Measurements from ENCODE around the gene STKLD1. TPM values are rescaled to one million over a fixed set of nuclear protein-coding genes. Genes with fewer than 3 reads are reported as not detected.
"Not testable (repeated sequence)": the region's sequence is repeated elsewhere in the genome, so short reads cannot be mapped to it uniquely, and the experiment has no call there.

STKLD1 gene
- total RNA-seq, 1 donor from 2014 or later: 1.6 TPM

GRCh38 chr9:133389025-133389557 lies 12.9 kb downstream of the STKLD1 start:
- H3K9me3 ChIP-seq: no peaks in the 10 kb centered on the region
- H3K27me3 ChIP-seq (ENCODE audit: low read depth): no peaks in the 10 kb centered on the region
- intact Hi-C loops (cut with DNase I): no loop called here
- H3K4me3 ChIP-seq: no peak overlapping the region
- no peaks in the 10 kb centered on the region for H3K4me1 ChIP-seq
- no peak for DNase-seq
- H3K36me3 ChIP-seq: no peaks in the 10 kb centered on the region
- no peak overlapping the region for H3K27ac ChIP-seq
- no peak for ATAC-seq
- TF ChIP-seq, protein P1, sequence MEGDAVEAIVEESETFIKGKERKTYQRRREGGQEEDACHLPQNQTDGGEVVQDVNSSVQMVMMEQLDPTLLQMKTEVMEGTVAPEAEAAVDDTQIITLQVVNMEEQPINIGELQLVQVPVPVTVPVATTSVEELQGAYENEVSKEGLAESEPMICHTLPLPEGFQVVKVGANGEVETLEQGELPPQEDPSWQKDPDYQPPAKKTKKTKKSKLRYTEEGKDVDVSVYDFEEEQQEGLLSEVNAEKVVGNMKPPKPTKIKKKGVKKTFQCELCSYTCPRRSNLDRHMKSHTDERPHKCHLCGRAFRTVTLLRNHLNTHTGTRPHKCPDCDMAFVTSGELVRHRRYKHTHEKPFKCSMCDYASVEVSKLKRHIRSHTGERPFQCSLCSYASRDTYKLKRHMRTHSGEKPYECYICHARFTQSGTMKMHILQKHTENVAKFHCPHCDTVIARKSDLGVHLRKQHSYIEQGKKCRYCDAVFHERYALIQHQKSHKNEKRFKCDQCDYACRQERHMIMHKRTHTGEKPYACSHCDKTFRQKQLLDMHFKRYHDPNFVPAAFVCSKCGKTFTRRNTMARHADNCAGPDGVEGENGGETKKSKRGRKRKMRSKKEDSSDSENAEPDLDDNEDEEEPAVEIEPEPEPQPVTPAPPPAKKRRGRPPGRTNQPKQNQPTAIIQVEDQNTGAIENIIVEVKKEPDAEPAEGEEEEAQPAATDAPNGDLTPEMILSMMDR (IDR thresholded peaks at IDR 0.05): no peak

DNA sequence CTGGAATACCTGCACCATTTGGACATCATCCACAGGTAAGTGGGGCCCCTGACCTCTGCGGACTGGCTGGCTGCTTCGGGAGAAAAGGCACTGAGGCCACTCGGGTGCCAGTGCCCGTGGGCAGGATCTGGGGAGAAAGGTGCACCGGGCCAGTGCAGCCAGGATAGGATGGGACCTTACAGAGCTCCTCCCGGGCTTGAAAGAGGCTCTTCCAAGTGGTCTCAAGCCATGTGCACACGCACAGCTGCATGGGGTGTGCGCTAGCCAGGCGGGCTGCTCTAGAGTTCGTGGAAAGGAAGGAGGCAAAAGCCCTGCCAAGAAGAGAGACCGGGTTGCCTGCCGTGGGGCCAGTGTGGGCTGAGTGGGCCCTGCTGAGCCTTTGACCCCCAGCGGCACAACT lies 13.4 kb downstream of the STKLD1 start:
- Histone ChIP-seq H3K27me3 (ENCODE audit: low read depth) (peaks cover 2% of the 10 kb centered on the region), H3K4me3 (no peak overlapping the region), H3K9me3 (no peaks in the 10 kb centered on the region), H3K27ac (no peak overlapping the region), H3K4me1 (no peaks in the 10 kb centered on the region), H3K36me3 (no peaks in the 10 kb centered on the region)
- ATAC-seq (no peak), DNase-seq (no peak)
- intact Hi-C loops (cut with DNase I): no loop called here
- TF ChIP-seq, protein P1 (IDR thresholded peaks at IDR 0.05): no peak

- DNase-seq (no peak), ATAC-seq (no peak)
- no peaks in the 10 kb centered on the region for H3K36me3 ChIP-seq
- H3K4me1 ChIP-seq: no peaks in the 10 kb centered on the region
- no peaks in the 10 kb centered on the region for H3K9me3 ChIP-seq
- TF ChIP-seq, protein P1 (IDR thresholded peaks at IDR 0.05): no peak
- H3K27me3 ChIP-seq (ENCODE audit: low read depth): peaks cover 9% of the 10 kb centered on the region
- intact Hi-C loops (cut with DNase I): no loop called here
- no peak overlapping the region for H3K4me3 ChIP-seq
- H3K27ac ChIP-seq: no peak overlapping the region
Observed at GRCh38 chr9:133390713-133391112, 14.5 kb downstream of the STKLD1 start.

- intact Hi-C loops (cut with DNase I); H3K4me3 ChIP-seq; H3K27ac ChIP-seq; H3K27me3 ChIP-seq (ENCODE audit: low read depth); H3K9me3 ChIP-seq; H3K36me3 ChIP-seq; H3K4me1 ChIP-seq; DNase-seq: not testable (repeated sequence)
- ATAC-seq: peak; percentile 32 to 43
Observed at GRCh38 chr9:133391449-133391848, 15.3 kb downstream of the STKLD1 start.

GRCh38 chr9:133392308-133392707 lies 16.1 kb downstream of the STKLD1 start:
- H3K4me1 ChIP-seq; H3K27me3 ChIP-seq (ENCODE audit: low read depth); H3K27ac ChIP-seq; H3K36me3 ChIP-seq; H3K4me3 ChIP-seq; intact Hi-C loops (cut with DNase I); H3K9me3 ChIP-seq; DNase-seq; ATAC-seq: not testable (repeated sequence)

- peaks cover 9% of the 10 kb centered on the region for H3K27me3 ChIP-seq (ENCODE audit: low read depth)
- no peaks in the 10 kb centered on the region for H3K36me3 ChIP-seq
- no peak overlapping the region for H3K27ac ChIP-seq
- intact Hi-C loops (cut with DNase I): no loop called here
- no peaks in the 10 kb centered on the region for H3K9me3 ChIP-seq
- ATAC-seq: no peak
- TF ChIP-seq, protein P1 (IDR thresholded peaks at IDR 0.05): no peak
- no peak for DNase-seq
- H3K4me1 ChIP-seq: no peaks in the 10 kb centered on the region
- no peak overlapping the region for H3K4me3 ChIP-seq
Observed at GRCh38 chr9:133393399-133393798, 17.2 kb downstream of the STKLD1 start.
